GM12878 (cell line): ENCODE measurements around the gene LRRC23. TPM values are rescaled to one million over a fixed set of nuclear protein-coding genes. Genes with fewer than 3 reads are reported as not detected.
A peak's percentile ranks its signal among the peaks of the same experiment; 100 is the strongest.

Experiments used
- BCL11A ChIP-seq: IDR thresholded peaks from 2 replicates; pipeline ENCODE4 v1.6.1; 2011; ENCODE audit warnings: low read depth, low read length
- CBFB ChIP-seq: IDR thresholded peaks from 2 replicates; pipeline ENCODE4 v1.6.1; 2016; ENCODE audit warnings: antibody characterized with exemption, low read depth
- FOS ChIP-seq: IDR thresholded peaks from 3 replicates; pipeline ENCODE4 v1.6.1; 2011; ENCODE audit warnings: borderline replicate concordance; ENCODE audit not compliant: insufficient read length; ENCODE audit errors: extremely low read depth
- MEF2B ChIP-seq: fragments of 450-650 bp; IDR thresholded peaks from 2 replicates; pipeline ENCODE4 v1.6.1; 2018; ENCODE audit warnings: mild to moderate bottlenecking, moderate library complexity; ENCODE audit not compliant: partially characterized antibody, poor library complexity, severe bottlenecking
- MYC ChIP-seq: IDR thresholded peaks from 2 replicates; pipeline ENCODE4 v1.6.1; 2011; ENCODE audit warnings: mild to moderate bottlenecking, low read length, moderate library complexity, inconsistent platforms; ENCODE audit not compliant: insufficient read depth, insufficient replicate concordance, insufficient read length, severe bottlenecking
- SP1 ChIP-seq: IDR thresholded peaks from one replicate; pipeline ENCODE4 v1.6.1; 2011; ENCODE audit warnings: low read depth, low read length
- ZNF217 ChIP-seq: fragments of 450-650 bp; IDR thresholded peaks from 2 replicates; pipeline ENCODE4 v1.6.1; 2017; ENCODE audit warnings: antibody characterized with exemption, mild to moderate bottlenecking
- polyA plus RNA-seq, 11 experiments: library from polyadenylated mRNA; depleted of rRNA in 4 of 11; unstranded in 6 of 11; stranded (reverse) in 5 of 11; fragments of >200 nt; fragmentation: Nextera tagmentation in 4 of 11; fragmentation: Illumina TruSeq in 1 of 11; extraction: Ambion mirVana in 4 of 11; extraction: Trizol in 1 of 11; gene quantifications; 1 replicate in 1 of 11; 2 replicates in 10 of 11; pipeline versions ENCODE4 v1.2.1 to v1.2.3, GENCODE V29; 2011 to 2016; ENCODE audit warnings: inconsistent platforms in 2 of 11, missing spikeins in 2 of 11, low read depth in 1 of 11
- total RNA-seq, 4 experiments: library from RNA; depleted of rRNA in 3 of 4; stranded (reverse); fragments of >200 nt in 3 of 4; fragmentation: Illumina TruSeq in 1 of 4; extraction: Trizol in 1 of 4; gene quantifications; 2 replicates each; pipeline versions ENCODE4 v1.2.1 to v1.2.3, GENCODE V29; 2013 to 2021
- TF ChIP-seq, protein P1 (sequence below): fragments of 450-650 bp; IDR thresholded peaks from 2 replicates; pipeline ENCODE4 v1.6.1; 2017; ENCODE audit warnings: borderline replicate concordance
- TF ChIP-seq, protein P2 (sequence below): fragments of 450-650 bp; IDR thresholded peaks from 2 replicates; pipeline ENCODE4 v1.6.1; 2016; ENCODE audit warnings: mild to moderate bottlenecking, moderate library complexity, borderline replicate concordance
- TF ChIP-seq, protein P3 (sequence below): IDR thresholded peaks from 2 replicates; pipeline ENCODE4 v1.6.1; 2012; ENCODE audit warnings: low read depth, low read length, improper control_type of control experiment
- TF ChIP-seq, protein P4 (sequence below): IDR thresholded peaks from 2 replicates; pipeline ENCODE4 v1.6.1; 2012; ENCODE audit warnings: mild to moderate bottlenecking, low read depth, low read length
- TF ChIP-seq, protein P5 (sequence below): IDR thresholded peaks from 2 replicates; pipeline ENCODE4 v1.6.1; 2012; ENCODE audit warnings: low read depth, low read length, improper control_type of control experiment

Gene LRRC23
- total and polyA plus RNA-seq, 10 of the 15 experiments (the other 5 are each of a cell fraction or from before 2014, with no cell fraction given): 1.4 to 6.9 (median 3.4) TPM

GRCh38 chr12:6890789-6891645, 13.6 kb upstream of the LRRC23 start (continued):
- TF ChIP-seq, protein P1, sequence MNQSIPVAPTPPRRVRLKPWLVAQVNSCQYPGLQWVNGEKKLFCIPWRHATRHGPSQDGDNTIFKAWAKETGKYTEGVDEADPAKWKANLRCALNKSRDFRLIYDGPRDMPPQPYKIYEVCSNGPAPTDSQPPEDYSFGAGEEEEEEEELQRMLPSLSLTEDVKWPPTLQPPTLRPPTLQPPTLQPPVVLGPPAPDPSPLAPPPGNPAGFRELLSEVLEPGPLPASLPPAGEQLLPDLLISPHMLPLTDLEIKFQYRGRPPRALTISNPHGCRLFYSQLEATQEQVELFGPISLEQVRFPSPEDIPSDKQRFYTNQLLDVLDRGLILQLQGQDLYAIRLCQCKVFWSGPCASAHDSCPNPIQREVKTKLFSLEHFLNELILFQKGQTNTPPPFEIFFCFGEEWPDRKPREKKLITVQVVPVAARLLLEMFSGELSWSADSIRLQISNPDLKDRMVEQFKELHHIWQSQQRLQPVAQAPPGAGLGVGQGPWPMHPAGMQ: no peak
- TF ChIP-seq, protein P2, sequence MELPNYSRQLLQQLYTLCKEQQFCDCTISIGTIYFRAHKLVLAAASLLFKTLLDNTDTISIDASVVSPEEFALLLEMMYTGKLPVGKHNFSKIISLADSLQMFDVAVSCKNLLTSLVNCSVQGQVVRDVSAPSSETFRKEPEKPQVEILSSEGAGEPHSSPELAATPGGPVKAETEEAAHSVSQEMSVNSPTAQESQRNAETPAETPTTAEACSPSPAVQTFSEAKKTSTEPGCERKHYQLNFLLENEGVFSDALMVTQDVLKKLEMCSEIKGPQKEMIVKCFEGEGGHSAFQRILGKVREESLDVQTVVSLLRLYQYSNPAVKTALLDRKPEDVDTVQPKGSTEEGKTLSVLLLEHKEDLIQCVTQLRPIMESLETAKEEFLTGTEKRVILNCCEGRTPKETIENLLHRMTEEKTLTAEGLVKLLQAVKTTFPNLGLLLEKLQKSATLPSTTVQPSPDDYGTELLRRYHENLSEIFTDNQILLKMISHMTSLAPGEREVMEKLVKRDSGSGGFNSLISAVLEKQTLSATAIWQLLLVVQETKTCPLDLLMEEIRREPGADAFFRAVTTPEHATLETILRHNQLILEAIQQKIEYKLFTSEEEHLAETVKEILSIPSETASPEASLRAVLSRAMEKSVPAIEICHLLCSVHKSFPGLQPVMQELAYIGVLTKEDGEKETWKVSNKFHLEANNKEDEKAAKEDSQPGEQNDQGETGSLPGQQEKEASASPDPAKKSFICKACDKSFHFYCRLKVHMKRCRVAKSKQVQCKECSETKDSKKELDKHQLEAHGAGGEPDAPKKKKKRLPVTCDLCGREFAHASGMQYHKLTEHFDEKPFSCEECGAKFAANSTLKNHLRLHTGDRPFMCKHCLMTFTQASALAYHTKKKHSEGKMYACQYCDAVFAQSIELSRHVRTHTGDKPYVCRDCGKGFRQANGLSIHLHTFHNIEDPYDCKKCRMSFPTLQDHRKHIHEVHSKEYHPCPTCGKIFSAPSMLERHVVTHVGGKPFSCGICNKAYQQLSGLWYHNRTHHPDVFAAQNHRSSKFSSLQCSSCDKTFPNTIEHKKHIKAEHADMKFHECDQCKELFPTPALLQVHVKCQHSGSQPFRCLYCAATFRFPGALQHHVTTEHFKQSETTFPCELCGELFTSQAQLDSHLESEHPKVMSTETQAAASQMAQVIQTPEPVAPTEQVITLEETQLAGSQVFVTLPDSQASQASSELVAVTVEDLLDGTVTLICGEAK: peak; percentile 48; the same call in 1 of the 2 replicates
- no peak for TF ChIP-seq BCL11A
- no peak for TF ChIP-seq FOS
- TF ChIP-seq ZNF217: 0 out of 2 replicates have a peak, but pooled peaks have one; percentile 73
- TF ChIP-seq, protein P3, sequence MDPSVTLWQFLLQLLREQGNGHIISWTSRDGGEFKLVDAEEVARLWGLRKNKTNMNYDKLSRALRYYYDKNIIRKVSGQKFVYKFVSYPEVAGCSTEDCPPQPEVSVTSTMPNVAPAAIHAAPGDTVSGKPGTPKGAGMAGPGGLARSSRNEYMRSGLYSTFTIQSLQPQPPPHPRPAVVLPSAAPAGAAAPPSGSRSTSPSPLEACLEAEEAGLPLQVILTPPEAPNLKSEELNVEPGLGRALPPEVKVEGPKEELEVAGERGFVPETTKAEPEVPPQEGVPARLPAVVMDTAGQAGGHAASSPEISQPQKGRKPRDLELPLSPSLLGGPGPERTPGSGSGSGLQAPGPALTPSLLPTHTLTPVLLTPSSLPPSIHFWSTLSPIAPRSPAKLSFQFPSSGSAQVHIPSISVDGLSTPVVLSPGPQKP: peak; percentile 56
- 0 out of 2 replicates have a peak, but pooled peaks have one; percentile 17 for TF ChIP-seq CBFB
- TF ChIP-seq MEF2B: no peak
- TF ChIP-seq SP1: peak; percentile 65
- TF ChIP-seq MYC: no peak
- TF ChIP-seq, protein P4, sequence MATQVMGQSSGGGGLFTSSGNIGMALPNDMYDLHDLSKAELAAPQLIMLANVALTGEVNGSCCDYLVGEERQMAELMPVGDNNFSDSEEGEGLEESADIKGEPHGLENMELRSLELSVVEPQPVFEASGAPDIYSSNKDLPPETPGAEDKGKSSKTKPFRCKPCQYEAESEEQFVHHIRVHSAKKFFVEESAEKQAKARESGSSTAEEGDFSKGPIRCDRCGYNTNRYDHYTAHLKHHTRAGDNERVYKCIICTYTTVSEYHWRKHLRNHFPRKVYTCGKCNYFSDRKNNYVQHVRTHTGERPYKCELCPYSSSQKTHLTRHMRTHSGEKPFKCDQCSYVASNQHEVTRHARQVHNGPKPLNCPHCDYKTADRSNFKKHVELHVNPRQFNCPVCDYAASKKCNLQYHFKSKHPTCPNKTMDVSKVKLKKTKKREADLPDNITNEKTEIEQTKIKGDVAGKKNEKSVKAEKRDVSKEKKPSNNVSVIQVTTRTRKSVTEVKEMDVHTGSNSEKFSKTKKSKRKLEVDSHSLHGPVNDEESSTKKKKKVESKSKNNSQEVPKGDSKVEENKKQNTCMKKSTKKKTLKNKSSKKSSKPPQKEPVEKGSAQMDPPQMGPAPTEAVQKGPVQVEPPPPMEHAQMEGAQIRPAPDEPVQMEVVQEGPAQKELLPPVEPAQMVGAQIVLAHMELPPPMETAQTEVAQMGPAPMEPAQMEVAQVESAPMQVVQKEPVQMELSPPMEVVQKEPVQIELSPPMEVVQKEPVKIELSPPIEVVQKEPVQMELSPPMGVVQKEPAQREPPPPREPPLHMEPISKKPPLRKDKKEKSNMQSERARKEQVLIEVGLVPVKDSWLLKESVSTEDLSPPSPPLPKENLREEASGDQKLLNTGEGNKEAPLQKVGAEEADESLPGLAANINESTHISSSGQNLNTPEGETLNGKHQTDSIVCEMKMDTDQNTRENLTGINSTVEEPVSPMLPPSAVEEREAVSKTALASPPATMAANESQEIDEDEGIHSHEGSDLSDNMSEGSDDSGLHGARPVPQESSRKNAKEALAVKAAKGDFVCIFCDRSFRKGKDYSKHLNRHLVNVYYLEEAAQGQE: no peak
- TF ChIP-seq, protein P5, sequence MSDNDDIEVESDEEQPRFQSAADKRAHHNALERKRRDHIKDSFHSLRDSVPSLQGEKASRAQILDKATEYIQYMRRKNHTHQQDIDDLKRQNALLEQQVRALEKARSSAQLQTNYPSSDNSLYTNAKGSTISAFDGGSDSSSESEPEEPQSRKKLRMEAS: peak; percentile 88
